SH-SY5Y (cell line): ENCODE results near the gene CCDC170.

ENCODE experiments used
- GATA2 ChIP-seq: IDR thresholded peaks from 2 replicates; pipeline ENCODE4 v1.6.1; 2011; ENCODE audit warnings: mild to moderate bottlenecking, low read depth, low read length
- GATA3 ChIP-seq: IDR thresholded peaks from 2 replicates; pipeline ENCODE4 v1.6.1; 2011; ENCODE audit warnings: low read depth, mild to moderate bottlenecking, low read length, moderate library complexity

DNA sequence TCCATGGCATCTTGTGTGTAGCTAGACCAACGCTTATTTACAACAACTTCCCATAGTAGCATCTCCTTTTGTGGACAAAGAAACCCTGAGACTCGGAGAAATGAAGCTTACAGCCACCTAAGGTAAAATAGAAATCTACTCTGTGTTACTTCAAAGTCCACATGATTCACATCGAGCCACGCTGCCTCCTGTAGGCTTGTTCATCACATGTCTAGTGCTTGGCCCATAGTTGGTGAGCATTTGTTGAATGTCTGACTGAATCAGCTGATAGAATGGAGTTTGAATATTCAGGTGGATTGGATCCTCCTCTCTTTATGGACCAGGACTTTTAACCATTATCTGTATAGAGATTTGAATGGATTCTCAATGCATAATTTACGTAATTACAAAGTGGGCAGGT is 130.7 kb downstream of the CCDC170 start:
- no peak for TF ChIP-seq GATA2
- no peak for TF ChIP-seq GATA3
